GM19372 (cell line): ENCODE measurements around the gene AGBL4.
"Not testable (repeated sequence)": the region's sequence is repeated elsewhere in the genome, so short reads cannot be mapped to it uniquely, and the experiment has no call there.

Source experiments
- ATAC-seq: cut with Tn5 transposase; IDR thresholded peaks from one replicate; pipeline ENCODE4 v1.9.1; 2021; ENCODE audit warnings: mild to moderate bottlenecking, low read depth, moderate library complexity; ENCODE audit not compliant: unreplicated experiment

The AGBL4 gene

DNA sequence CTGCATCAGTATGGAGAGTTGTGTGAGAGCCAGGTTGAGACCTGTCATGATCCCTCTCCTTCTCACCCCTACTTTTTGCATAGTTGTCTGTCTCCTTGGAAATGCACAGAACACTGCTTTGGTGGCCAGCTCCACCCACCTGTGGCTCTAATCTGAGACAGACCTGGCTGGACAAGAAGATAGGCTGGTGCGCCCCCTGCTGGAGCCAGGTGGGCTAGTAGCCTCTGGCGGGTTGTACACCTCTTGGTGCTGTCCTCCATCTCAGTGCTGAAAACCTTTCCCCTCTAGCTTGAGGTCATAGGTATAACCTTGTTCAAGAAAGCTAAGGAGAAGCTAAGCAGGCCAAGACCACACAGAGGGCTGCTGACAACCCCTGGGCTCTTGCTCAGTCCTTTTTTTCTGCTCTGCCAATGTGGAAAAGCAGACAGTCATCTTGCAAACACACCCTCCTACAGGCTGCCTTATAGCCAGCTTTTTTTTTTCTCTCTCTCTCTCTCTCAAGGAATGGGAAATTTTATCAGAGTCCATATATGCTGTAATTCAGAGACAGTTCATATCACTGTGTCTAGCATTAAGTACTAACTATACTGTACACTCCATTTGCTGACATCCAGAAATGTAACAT lies 1492.9 kb downstream of the AGBL4 start:
- peak; percentile 80 for ATAC-seq

- ATAC-seq, result no peak
Observed at GRCh38 chr1:48527051-48527450, 1496.7 kb downstream of the AGBL4 start.

DNA sequence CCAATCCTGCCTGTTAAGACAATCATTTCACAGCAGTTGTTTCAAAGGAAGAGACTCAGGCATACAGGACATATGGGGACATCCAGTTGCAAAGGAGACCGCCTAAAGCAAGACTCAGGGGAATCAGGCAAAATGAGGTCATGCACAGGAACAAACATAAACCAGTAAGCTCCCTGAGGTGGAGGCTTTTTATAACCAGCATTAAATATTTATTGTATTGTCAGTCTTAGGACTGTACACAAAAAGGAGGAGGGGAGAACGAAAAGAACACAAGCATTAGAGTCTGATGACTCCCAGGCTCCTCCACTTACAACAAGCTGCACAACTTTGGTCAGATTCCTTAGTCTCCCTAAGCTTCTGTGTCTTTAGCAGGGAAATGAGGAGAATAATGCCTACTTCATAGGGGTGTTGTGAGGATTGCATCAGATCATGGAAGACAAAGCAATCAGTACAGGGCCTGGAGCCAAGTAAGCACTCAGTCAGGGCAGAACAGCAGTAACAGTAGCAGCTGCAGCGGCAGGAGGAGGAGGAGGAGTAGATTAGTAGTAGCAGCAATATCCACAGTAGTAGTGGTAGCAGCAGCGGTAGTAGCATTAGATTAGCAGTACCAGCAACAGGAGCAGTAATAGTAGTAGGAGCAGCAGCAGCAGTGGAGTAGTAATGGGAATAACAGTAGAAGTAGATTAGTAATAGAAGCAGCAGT lies 1497.6 kb downstream of the AGBL4 start:
- ATAC-seq, result no peak

DNA sequence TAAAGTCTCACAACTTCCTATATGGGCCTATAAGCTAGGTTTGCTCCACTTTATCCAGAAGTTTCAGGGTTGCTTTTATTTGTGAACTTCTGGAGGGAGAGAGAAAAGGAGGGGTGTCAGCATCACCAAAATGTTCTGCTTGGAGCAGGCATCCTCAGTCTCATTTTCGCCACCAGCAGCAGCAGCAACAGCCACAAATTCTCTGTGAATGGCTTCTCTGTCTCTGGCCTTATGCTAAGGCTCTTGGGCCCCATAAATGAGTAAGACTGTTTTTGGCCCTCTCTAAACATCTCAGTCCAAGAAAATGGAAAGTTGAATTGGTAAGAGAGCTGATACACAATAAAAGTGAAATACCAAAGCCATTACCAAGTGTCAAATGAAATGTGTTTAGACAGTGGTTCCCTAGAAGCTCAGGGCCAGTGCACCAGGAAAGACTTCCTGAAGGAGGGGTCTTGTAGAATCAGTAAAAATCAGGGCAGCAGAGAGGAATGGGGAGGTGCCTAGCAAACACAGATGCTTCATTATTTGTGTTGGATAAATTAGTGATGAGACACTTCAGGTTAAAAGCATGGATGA lies 1498.8 kb downstream of the AGBL4 start:
- ATAC-seq, result no peak

DNA sequence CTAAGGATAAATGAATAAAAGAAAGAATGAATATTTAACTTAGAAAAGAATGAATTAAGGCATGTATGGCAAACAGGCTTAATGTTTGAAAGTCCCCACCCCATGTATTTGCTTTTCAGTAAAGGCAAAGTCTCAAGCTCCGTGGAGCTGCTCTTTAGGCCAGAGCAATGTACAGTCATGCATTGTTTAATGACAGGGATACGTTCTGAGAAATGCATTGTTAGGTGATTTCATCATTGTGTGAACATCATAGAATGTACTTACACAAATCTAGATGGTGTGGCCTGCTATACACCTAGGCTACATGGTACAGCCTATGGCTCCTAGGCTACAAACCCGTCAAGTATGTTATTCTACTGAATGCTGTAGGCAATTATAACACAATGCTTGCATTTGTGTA lies 1500.2 kb downstream of the AGBL4 start:
- no peak for ATAC-seq

- not testable (repeated sequence) for ATAC-seq
Observed at GRCh38 chr1:48519896-48520295, 1503.9 kb downstream of the AGBL4 start.

- ATAC-seq, result no peak
Observed at GRCh38 chr1:48506870-48507269, 1516.9 kb downstream of the AGBL4 start.

DNA sequence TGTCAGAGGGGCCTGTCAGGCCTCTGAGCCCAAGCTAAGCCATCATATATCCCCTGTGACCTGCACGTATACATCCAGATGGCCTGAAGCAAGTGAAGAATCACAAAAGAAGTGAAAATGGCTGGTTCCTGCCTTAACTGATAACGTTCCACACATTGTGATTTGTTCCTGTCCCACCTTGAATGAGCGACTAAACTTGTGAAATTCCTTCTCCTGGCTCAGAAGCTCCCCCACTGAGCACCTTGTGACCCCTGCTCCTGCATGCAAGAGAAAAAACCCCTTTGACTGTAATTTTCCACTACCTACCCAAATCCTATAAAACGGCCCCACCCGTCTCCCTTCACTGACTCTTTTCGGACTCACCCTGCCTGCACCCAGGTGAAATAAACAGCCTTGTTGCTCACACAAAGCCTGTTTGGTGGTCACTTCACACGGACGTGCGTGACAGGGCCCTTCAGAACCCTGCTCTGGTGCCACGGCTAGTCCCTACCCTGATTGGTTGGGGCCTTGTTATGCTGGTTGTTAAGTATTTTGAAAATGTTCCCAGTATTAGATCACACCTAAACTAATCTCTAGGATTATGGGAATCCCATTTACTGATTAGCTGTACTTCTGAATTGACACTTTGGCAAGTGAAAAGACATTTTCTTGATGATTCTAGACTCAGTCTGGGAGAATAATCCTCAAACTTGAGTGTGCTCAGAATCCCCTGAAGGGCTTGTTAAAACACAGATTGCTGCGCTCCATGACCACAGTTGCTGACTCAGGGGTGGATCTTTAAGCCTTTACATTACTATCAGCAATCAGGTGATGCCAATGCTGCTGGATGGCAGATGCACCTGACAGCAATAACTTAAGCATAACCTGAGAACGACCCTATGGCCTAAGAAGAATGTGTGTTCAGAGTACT lies 1523.0 kb downstream of the AGBL4 start:
- no peak for ATAC-seq

DNA sequence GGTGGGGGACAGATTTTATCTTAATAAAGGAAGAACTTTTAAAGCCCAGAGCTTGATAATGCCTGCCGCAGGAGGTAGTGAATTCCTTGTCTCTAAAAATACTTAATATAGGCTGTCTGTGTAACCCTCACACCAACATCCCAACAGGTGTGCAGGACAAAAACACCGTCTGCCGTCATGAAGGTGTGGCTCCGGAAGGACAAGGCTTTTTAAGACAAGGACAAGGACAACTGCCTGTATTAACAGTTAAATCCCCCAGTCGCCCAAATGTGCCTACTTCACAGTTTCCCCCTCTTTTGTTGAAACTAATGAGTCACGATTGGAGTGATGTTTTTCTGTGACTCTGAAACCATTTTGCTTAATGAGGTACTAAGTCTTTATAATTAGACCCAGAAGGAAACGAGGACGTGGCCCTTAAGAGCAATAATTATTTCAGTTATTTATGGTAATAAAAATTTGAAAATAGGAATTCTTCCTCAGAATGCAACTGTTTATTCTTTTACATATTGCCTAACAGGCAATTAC lies 1524.5 kb downstream of the AGBL4 start:
- ATAC-seq, result no peak

GRCh38 chr1:48498096-48498791 lies 1525.5 kb downstream of the AGBL4 start:
- peak; percentile 88 for ATAC-seq

GRCh38 chr1:48495911-48496310 lies 1527.8 kb downstream of the AGBL4 start:
- ATAC-seq, result no peak

DNA sequence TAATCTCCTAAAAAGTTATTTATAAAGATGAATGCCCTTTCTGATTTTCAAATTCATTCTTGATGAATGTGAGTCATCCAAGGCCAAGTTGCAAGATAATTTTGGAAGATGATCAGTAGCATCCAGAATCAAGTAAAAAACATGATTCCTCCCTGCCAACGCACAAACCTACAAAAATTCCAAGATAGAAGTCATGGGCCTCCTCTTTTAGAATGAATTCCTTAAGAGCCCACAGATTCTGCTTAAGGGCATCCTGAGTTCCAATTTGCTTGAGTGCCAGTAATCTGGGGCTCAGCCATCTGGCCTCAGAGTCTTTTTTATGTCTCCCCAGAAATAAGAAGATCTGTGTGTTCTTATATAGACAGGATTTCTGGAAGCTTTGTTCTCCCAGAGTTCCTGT lies 1528.6 kb downstream of the AGBL4 start:
- no peak for ATAC-seq

DNA sequence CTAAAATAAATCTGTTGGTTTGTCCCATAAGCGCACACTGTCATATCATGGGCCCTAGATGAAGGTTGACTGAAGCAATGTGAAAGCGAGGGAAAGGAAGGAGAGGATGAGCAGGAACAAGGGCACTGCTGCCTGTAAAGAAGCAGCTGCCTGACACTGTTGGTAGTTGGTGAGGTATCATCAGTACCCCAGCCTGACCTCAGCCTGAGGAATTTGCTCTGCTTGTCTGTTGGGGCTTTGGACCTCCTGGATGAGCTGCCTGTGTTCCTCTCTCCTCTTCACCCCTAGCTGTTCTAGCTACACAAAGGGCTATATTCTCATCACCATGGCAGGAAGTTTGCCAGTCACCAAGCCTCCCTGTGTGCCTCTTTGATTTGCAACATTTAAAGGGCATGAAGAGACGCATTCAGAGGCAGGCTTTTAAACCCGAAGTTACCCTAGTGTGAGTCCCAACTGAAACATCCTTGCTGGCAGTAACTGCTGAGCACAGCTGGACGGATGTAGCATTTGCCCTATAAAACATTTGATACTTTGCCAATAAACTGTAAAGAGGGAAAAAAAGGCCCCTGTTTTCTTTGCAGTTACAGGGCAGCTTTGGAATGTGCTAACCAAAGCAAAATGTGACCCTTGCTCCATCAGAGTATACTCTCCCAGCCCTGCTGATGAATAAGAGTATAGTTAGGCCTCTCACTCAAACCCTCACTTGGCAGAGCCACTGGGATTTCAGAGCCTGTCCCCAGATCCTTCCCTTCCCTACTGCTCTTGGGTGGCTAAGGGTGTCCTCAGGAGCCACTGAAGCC lies 1529.6 kb downstream of the AGBL4 start:
- no peak for ATAC-seq

- ATAC-seq, result no peak
Observed at GRCh38 chr1:48493041-48493440, 1530.7 kb downstream of the AGBL4 start.

DNA sequence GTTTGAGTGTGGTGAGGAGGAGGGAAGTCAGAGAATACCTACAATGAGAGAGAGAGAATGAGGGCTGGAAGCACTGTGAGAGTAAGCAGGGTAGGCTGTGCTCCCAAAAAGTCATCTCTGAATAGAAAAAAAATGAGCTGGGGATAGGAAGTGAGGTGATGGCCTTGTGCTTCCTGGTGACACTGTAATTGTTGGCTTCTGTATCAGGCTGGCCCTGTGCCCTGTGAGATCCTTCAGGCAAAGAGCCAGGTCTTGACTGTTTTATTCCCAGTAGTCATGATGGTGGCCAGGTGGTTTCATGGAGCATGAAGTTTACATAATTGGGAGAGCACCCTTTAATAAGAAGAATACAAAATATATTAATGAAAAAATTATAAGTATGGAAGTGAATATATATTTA lies 1531.4 kb downstream of the AGBL4 start:
- ATAC-seq, result no peak

GRCh38 chr1:48488721-48489120 lies 1535.0 kb downstream of the AGBL4 start:
- no peak for ATAC-seq
